Measurements from ENCODE around the gene DSG1. TPM values are rescaled to one million over a fixed set of nuclear protein-coding genes. Genes with fewer than 3 reads are reported as not detected.

The DSG1 gene
- total RNA-seq, 1 experiment from 2014 or later: not detected

DNA sequence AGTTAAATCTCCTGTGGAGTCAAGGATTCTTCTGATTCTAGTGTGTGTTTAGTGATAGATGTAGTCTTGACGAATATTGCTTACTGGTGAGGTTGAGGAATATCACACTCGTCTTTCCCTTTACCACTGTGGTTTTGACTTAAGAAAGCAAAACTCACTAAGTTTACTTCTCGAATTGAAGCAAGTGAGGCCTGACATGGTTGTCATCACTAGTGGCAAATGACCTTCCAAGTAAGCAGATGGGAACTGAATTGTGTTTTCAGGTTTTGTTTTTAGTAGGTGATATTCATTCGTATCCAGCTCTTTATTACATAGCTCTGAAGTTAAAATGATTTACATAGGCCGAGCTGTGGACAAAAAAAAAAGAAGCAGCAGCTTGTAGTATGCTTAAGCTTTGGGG lies 38.1 kb downstream of the DSG1 start:
- Histone ChIP-seq H2AFZ (ENCODE audit: low read length) (no peak overlapping the region), H3K79me1 (ENCODE audit: insufficient read depth, low read depth, low read length, poor library complexity, severe bottlenecking) (no peaks in the 10 kb centered on the region), H3K14ac (ENCODE audit: insufficient read depth, low read length) (no peak overlapping the region), H4K91ac (ENCODE audit: insufficient read length, low read depth, low read length) (no peak overlapping the region), H2BK120ac (ENCODE audit: low read depth, low read length, poor library complexity, severe bottlenecking) (no peak overlapping the region), H3K18ac (ENCODE audit: insufficient read length, low read depth, low read length) (no peak overlapping the region), H2BK20ac (ENCODE audit: low read depth, low read length, poor library complexity, severe bottlenecking) (no peak overlapping the region), H3T11ph (ENCODE audit: low read length) (no peak overlapping the region), H3K79me2 (ENCODE audit: insufficient read depth, low read length) (no peaks in the 10 kb centered on the region), H3K23me2 (ENCODE audit: insufficient read length, low read depth, low read length, poor library complexity, severe bottlenecking) (no peaks in the 10 kb centered on the region), H2AK5ac (ENCODE audit: insufficient read length, low read length) (no peak overlapping the region), H4K5ac (ENCODE audit: insufficient read length, low read depth, low read length) (no peak overlapping the region), H4K8ac (replicated peaks; ENCODE audit: insufficient read length, low read depth, low read length) (no peak overlapping the region), H3K9me3 (ENCODE audit: control insufficient read depth, low read depth, low read length) (peaks cover 9% of the 10 kb centered on the region), H3K56ac (ENCODE audit: insufficient read length, low read depth, low read length) (no peak overlapping the region), H4K20me1 (ENCODE audit: control insufficient read depth, insufficient read depth, insufficient read length) (no peaks in the 10 kb centered on the region), H3K4ac (ENCODE audit: low read depth, low read length) (no peak overlapping the region), H3K4me2 (ENCODE audit: insufficient read depth, insufficient read length, low read length) (no peak overlapping the region), H2BK15ac (ENCODE audit: low read depth, low read length) (no peak overlapping the region), H2BK5ac (ENCODE audit: insufficient read length, low read length) (no peak overlapping the region), H3K4me1 (ENCODE audit: insufficient read depth, low read length) (no peaks in the 10 kb centered on the region), H3K27ac (ENCODE audit: insufficient read length, low read depth, low read length) (no peak overlapping the region), H3K27me3 (ENCODE audit: insufficient read depth, low read length) (no peaks in the 10 kb centered on the region), H3K9ac (ENCODE audit: extremely low read depth, insufficient read length, low read length) (no peak overlapping the region), H2BK12ac (ENCODE audit: insufficient read length, low read depth, low read length) (no peak overlapping the region), H3K23ac (ENCODE audit: insufficient read length, low read depth, low read length) (no peak overlapping the region)
- no peak for DNase-seq
- H3K36me3 Mint-ChIP-seq (ENCODE audit: insufficient read depth in 1 of 3, low read depth in 3 of 3): peaks cover 12 to 15% (median 13%) of the 10 kb centered on the region in 3 experiments
- TF ChIP-seq, protein P1, sequence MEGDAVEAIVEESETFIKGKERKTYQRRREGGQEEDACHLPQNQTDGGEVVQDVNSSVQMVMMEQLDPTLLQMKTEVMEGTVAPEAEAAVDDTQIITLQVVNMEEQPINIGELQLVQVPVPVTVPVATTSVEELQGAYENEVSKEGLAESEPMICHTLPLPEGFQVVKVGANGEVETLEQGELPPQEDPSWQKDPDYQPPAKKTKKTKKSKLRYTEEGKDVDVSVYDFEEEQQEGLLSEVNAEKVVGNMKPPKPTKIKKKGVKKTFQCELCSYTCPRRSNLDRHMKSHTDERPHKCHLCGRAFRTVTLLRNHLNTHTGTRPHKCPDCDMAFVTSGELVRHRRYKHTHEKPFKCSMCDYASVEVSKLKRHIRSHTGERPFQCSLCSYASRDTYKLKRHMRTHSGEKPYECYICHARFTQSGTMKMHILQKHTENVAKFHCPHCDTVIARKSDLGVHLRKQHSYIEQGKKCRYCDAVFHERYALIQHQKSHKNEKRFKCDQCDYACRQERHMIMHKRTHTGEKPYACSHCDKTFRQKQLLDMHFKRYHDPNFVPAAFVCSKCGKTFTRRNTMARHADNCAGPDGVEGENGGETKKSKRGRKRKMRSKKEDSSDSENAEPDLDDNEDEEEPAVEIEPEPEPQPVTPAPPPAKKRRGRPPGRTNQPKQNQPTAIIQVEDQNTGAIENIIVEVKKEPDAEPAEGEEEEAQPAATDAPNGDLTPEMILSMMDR (conservative IDR thresholded peaks at IDR 0.05): no peak
- no peak overlapping the region for H3K4me3 Mint-ChIP-seq
- no CpG with 5 or more reads among the region's 5 CpGs for WGBS (ENCODE audit: extremely low coverage, insufficient read length, low lambda C conversion rate)
- no peaks in the 10 kb centered on the region for H3K27me3 Mint-ChIP-seq (ENCODE audit: low read depth)
- no peaks in the 10 kb centered on the region for H3K4me1 Mint-ChIP-seq
- no peak overlapping the region for H3K27ac Mint-ChIP-seq
- peaks cover 13% of the 10 kb centered on the region in 2 experiments for H3K9me3 Mint-ChIP-seq

All from H9 (cell line).